ENCODE results near the gene ANKRD23. TPM values are rescaled to one million over a fixed set of nuclear protein-coding genes. Genes with fewer than 3 reads are reported as not detected.
"Not testable (repeated sequence)": the region's sequence is repeated elsewhere in the genome, so short reads cannot be mapped to it uniquely, and the experiment has no call there.

The ANKRD23 gene
- 4.0 TPM for polyA plus RNA-seq (2012; ENCODE audit: insufficient read depth, insufficient read length, low read depth)

DNA sequence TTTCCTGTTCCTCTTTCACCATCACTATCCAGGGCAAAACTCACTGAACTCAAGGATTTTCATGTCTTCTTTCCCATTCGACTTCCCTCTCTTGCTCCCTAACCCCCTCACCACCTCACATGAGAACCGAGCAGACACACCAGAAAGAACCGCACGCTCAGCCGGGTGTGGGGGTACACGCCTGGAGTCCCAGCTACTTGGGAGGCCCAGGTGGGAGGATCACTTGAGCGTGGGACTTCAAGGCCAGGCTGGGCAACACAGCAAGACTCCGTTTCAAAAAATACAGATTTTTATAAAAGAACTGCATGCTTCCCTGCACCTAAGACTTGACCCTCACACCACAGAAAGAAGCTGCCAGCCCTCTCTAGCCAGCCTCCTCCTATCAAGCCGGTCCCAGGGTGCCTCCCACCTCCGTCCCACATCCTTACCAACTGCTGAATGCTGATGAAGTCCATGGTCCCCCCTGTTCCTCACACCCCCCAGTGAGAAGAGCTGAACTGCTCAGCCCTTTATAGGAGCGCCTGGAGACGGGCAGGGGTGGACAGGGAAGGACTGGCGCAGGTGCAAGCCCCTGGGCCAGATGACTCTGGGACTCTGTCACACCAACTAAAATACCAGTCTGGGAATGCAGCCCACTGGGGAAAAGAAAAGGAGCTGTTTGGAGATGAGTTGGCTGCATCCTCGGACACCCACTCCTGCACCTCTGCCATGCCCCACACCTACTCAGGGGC, at the start of gene ANKRD23:
ANKRD23 (minus strand) TSS at position 484 of the 731 bp plus-strand sequence; CDS start at position 455, 29 bp downstream.
- Histone ChIP-seq H3K4me3 (ENCODE audit: low read depth, low read length) (no peak within 1 kb of the TSS), H3K9me3 (no peaks in the 10 kb centered on the region), H3K27me3 (no peaks in the 10 kb centered on the region), H3K4me1 (no peaks in the 10 kb centered on the region), H3K36me3 (no peaks in the 10 kb centered on the region)
- no peak for DNase-seq
- TF ChIP-seq, protein P1, sequence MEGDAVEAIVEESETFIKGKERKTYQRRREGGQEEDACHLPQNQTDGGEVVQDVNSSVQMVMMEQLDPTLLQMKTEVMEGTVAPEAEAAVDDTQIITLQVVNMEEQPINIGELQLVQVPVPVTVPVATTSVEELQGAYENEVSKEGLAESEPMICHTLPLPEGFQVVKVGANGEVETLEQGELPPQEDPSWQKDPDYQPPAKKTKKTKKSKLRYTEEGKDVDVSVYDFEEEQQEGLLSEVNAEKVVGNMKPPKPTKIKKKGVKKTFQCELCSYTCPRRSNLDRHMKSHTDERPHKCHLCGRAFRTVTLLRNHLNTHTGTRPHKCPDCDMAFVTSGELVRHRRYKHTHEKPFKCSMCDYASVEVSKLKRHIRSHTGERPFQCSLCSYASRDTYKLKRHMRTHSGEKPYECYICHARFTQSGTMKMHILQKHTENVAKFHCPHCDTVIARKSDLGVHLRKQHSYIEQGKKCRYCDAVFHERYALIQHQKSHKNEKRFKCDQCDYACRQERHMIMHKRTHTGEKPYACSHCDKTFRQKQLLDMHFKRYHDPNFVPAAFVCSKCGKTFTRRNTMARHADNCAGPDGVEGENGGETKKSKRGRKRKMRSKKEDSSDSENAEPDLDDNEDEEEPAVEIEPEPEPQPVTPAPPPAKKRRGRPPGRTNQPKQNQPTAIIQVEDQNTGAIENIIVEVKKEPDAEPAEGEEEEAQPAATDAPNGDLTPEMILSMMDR (IDR thresholded peaks at IDR 0.05; ENCODE audit: low read depth, low read length) = no peak

DNA sequence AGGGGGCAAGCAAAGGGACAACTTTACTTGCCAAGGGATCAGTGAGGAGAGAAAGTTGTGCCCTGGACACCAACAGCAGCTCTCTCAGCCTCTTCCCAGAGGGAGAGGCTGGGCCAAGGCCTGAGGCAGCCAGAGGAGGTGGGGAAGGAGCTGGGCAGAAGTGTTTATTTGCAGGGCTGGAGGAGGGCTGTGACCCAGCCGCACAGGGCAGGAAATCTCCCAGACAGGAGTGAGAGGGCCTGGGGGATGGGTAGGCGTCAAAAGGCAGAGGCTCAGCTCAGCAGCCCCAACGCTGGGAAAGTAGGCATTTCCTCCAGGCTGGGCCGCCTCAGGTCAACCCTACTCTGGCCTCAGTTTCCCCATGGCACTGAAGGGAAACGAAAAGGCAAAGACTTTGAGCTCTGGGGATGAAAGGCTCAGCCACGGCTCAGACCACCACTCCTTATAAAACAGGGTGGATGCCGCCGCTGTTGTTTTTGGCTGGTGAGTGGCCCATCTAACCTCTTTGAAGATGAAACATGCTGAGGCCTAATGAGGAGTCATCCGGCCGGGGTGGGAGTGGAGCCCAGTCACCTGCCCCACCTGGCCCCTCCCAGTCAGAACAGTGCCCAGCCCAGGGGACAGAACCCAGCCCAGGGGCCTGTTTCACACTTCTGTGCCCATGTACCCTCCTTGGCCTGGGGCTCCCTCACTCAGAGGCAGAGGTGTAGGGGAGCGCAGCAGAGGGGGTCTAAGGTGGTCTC, 47.9 kb upstream of the ANKRD23 start:
- no peaks in the 10 kb centered on the region for H3K27me3 ChIP-seq
- no peak for DNase-seq
- H3K4me3 ChIP-seq (ENCODE audit: low read depth, low read length) = no peak overlapping the region
- TF ChIP-seq, protein P1 (IDR thresholded peaks at IDR 0.05; ENCODE audit: low read depth, low read length) = no peak
- no peaks in the 10 kb centered on the region for H3K9me3 ChIP-seq
- H3K36me3 ChIP-seq = no peaks in the 10 kb centered on the region
- H3K4me1 ChIP-seq = peaks cover 3% of the 10 kb centered on the region

GRCh38 chr2:96890726-96891385, 47.0 kb upstream of the ANKRD23 start:
- Histone ChIP-seq H3K27me3 (no peaks in the 10 kb centered on the region), H3K9me3 (no peaks in the 10 kb centered on the region), H3K36me3 (no peaks in the 10 kb centered on the region), H3K4me1 (peaks cover 3% of the 10 kb centered on the region), H3K4me3 (ENCODE audit: low read depth, low read length) (no peak overlapping the region)
- DNase-seq = no peak
- TF ChIP-seq, protein P1 (IDR thresholded peaks at IDR 0.05; ENCODE audit: low read depth, low read length) = no peak

DNA sequence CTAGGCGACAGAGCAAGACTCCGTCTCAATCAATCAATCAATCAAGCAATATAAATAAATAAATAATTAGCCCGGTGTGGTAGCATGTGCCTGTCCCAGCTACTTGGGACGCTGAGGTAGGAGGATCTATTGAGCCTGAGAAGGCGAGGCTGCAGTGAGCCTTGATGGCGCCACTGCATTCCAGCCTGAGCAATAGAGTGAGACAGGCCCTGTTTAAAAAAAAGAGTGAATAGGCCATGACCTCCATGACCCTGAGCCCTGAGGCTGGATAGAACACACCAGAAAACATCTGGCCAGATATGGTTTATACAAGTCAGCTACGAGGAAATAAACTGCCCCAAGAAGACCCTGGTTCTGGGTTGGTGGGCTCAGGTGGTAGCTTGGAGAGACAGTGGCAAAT, 46.4 kb upstream of the ANKRD23 start:
- no peaks in the 10 kb centered on the region for H3K36me3 ChIP-seq
- TF ChIP-seq, protein P1 (IDR thresholded peaks at IDR 0.05; ENCODE audit: low read depth, low read length) = no peak
- peaks cover 3% of the 10 kb centered on the region for H3K4me1 ChIP-seq
- no peak overlapping the region for H3K4me3 ChIP-seq (ENCODE audit: low read depth, low read length)
- H3K27me3 ChIP-seq = no peaks in the 10 kb centered on the region
- no peak for DNase-seq
- H3K9me3 ChIP-seq = no peaks in the 10 kb centered on the region

- not testable (repeated sequence) for H3K4me3 ChIP-seq (ENCODE audit: low read depth, low read length); H3K9me3 ChIP-seq; H3K27me3 ChIP-seq; H3K36me3 ChIP-seq; H3K4me1 ChIP-seq; DNase-seq
Measured at GRCh38 chr2:96889502-96889901, 45.7 kb upstream of the ANKRD23 start.

DNA sequence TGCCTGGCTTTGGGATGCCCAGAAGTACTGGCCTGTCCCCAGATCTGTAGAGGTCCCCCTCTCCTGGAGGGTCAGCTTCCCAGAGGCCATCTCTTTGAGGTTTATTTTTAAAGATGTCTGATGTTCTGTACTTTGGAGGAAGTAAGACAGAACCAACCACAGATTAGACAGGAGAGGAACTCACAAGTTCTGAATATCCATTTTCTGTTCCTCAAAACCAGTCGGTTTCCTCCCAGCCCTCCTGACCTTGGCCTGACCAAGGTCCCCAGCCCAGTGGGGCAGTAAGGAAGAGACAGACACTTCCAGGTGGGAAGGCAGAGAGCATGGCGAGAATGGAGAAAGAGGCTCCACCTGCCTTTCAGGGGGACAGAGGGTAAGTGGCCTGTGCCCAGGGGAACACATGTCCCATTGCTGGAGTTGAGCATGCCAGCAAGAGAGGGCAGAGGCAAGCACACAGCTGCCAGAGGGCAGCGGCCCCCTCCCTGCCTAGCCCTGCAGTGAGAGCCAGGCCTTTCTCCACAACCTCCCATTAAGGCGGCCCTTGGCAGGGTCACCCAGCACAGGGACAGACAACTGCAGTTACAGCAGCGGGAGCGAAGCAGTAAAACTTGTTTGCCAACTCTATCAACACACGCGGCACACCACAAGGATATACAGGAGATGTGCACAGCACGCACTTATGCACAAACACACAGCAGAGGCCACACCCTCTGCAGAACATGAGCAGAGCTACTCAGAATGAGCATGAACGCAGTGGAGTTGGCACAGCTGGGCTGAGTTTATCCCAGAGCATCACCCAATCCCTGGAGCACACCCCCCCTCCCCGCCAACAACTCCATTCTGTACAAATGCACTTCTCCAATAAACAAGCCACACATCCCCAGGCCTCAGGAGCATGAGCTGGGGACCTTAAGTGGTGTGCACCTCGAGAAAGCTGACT, 44.5 kb upstream of the ANKRD23 start:
- H3K36me3 ChIP-seq = no peaks in the 10 kb centered on the region
- no peak overlapping the region for H3K4me3 ChIP-seq (ENCODE audit: low read depth, low read length)
- TF ChIP-seq, protein P1 (IDR thresholded peaks at IDR 0.05; ENCODE audit: low read depth, low read length) = no peak
- no peaks in the 10 kb centered on the region for H3K9me3 ChIP-seq
- DNase-seq = no peak
- H3K27me3 ChIP-seq = no peaks in the 10 kb centered on the region
- H3K4me1 ChIP-seq = peaks cover 3% of the 10 kb centered on the region

Measured in BE2C (cell line).